Astrocyte (in vitro differentiated cells and primary cell): ENCODE measurements around the gene TBX5.

ENCODE experiments used
- EZH2 ChIP-seq: IDR thresholded peaks from 2 replicates; pipeline ENCODE4 v1.6.1; 2012; ENCODE audit warnings: mild to moderate bottlenecking, low read length, inconsistent platforms; ENCODE audit not compliant: insufficient read depth
- TF ChIP-seq, protein P1 (sequence below): IDR thresholded peaks from 2 replicates; pipeline ENCODE4 v1.5.1; 2011; ENCODE audit warnings: low read depth, mild to moderate bottlenecking, inconsistent platforms, low read length, moderate library complexity; ENCODE audit not compliant: insufficient read depth

DNA sequence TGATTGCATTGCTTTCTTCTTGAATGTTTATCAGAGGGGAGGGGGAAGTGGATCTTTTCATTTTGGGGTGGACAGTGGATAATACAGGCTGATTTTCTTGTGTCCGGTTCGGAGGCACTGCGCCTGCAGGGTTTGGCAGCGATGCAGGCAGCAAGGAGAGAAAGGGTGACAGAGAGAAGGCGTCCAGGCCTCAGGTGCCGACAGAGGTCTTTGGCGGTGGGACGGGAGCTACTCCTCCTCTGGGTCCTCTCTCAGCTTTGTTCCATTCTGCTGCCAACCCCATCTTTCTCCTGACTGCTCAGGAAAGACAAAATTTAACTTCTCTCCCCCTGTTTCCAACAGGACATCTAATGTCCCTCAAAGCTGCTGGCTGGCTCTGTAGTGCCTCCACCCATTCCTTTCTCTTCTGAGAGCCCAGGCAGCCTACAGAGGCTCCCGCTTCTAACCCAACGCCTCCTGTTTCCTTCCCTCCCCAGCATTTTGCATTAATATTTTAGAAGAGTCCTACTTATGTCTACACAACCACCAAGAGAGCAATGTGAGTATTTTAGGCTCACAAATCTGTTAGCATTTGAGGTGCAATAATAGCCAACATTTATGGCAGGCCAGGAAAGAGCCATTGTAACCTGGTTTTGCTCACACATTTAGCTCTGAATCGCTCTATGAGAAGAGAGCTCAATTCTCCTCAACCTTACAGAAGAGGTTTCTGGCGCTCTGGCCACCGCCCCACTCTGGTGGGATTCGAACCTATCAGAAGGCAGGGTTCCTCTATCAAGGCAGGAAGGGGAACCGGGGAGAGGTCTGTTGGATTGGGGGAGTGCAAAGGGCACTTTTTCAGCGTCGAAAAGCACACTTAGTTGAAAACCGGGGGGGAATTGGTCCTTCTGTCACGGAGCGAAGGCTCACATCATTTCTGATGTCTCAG, 7.1 kb upstream of the TBX5 start:
- TF ChIP-seq, protein P1, sequence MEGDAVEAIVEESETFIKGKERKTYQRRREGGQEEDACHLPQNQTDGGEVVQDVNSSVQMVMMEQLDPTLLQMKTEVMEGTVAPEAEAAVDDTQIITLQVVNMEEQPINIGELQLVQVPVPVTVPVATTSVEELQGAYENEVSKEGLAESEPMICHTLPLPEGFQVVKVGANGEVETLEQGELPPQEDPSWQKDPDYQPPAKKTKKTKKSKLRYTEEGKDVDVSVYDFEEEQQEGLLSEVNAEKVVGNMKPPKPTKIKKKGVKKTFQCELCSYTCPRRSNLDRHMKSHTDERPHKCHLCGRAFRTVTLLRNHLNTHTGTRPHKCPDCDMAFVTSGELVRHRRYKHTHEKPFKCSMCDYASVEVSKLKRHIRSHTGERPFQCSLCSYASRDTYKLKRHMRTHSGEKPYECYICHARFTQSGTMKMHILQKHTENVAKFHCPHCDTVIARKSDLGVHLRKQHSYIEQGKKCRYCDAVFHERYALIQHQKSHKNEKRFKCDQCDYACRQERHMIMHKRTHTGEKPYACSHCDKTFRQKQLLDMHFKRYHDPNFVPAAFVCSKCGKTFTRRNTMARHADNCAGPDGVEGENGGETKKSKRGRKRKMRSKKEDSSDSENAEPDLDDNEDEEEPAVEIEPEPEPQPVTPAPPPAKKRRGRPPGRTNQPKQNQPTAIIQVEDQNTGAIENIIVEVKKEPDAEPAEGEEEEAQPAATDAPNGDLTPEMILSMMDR = no peak
- no peak for TF ChIP-seq EZH2
